ENCODE data around the gene GK. TPM values are rescaled to one million over a fixed set of nuclear protein-coding genes. Genes with fewer than 3 reads are reported as not detected.

Gene GK
- total and polyA plus RNA-seq, 2 of the 8 experiments (the other 6 are each of a cell fraction or from before 2014, with no cell fraction given): 2.9 to 11.2 TPM

- TF ChIP-seq CHD7 (IDR thresholded peaks at IDR 0.05; ENCODE audit: insufficient replicate concordance, low read length) (no peak), ZNF274 (IDR thresholded peaks at IDR 0.05; ENCODE audit: borderline replicate concordance, extremely low read depth, low read length) (no peak), MAX (IDR thresholded peaks at IDR 0.05) (no peak), BRCA1 (IDR thresholded peaks at IDR 0.05; ENCODE audit: low read depth, low read length) (no peak), SP4 (IDR thresholded peaks at IDR 0.05; ENCODE audit: low read length) (no peak), RFX5 (IDR thresholded peaks at IDR 0.05; ENCODE audit: borderline replicate concordance, low read depth, low read length) (no peak)
These were observed 88.3 kb downstream of the GK start (continued) for GRCh38 chrX:30741545-30741944.

All from H1 (cell line).